Kidney (tissue), 14 donors: ENCODE data around the gene OBSCN. TPM values are rescaled to one million over a fixed set of nuclear protein-coding genes. Genes with fewer than 3 reads are reported as not detected.

Source experiments
- DNase-seq, 5 donors: peaks; one replicate each; pipeline ENCODE4 v3.0.0-alpha.2; 2013 to 2020
- FAIRE-seq: peaks from 2 replicates; lab custom pipeline; 2012; peaks lifted over from hg19 to GRCh38; lab: Jason Lieb, UNC
- H3K27ac ChIP-seq, 2 donors: one replicate each; pipeline ENCODE4 v1.7.0; 2013; ENCODE audit warnings: low read depth in 2 of 2, low read length in 2 of 2, inconsistent platforms in 1 of 2
- H3K27me3 ChIP-seq: one replicate; pipeline ENCODE4 v1.7.1; 2013; ENCODE audit warnings: low read length, inconsistent platforms; ENCODE audit not compliant: control insufficient read depth, insufficient read depth
- H3K36me3 ChIP-seq, 3 donors: one replicate each; pipeline versions ENCODE4 v1.7.0 to v1.7.1; 2013; ENCODE audit warnings: low read length in 3 of 3, control low read depth in 1 of 3, inconsistent platforms in 1 of 3; ENCODE audit not compliant: insufficient read depth in 3 of 3, control insufficient read depth in 2 of 3
- H3K4me1 ChIP-seq, 3 donors: one replicate each; pipeline versions ENCODE4 v1.7.0 to v1.7.1; 2013; ENCODE audit warnings: low read length in 3 of 3, inconsistent platforms in 1 of 3, low read depth in 1 of 3; ENCODE audit not compliant: control insufficient read depth in 2 of 3, insufficient read depth in 2 of 3
- H3K4me3 ChIP-seq, 3 donors: one replicate each; pipeline versions ENCODE4 v1.7.0 to v1.8.1; 2013; ENCODE audit warnings: low read length in 3 of 3, control low read depth in 1 of 3, inconsistent platforms in 1 of 3
- H3K9ac ChIP-seq, 3 donors: one replicate each; pipeline versions ENCODE4 v1.7.0 to v1.7.1; 2013; ENCODE audit warnings: low read length in 3 of 3, control low read depth in 1 of 3, inconsistent platforms in 1 of 3
- H3K9me3 ChIP-seq, 3 donors: one replicate each; pipeline versions ENCODE4 v1.7.0 to v1.7.1; 2013; ENCODE audit warnings: low read length in 3 of 3, control low read depth in 1 of 3, inconsistent platforms in 1 of 3; ENCODE audit not compliant: control insufficient read depth in 2 of 3, insufficient read depth in 1 of 3
- CTCF ChIP-seq: IDR thresholded peaks from 3 replicates; pipeline ENCODE4 v1.5.1; 2012; ENCODE audit warnings: mild to moderate bottlenecking, moderate library complexity, borderline replicate concordance; ENCODE audit not compliant: insufficient read depth; ENCODE audit errors: extremely low read depth
- intact Hi-C: fragments of 100-400 bp; cut with DNase I; formaldehyde crosslinking; loops from one replicate; pipeline ENCODE4 v1.11.1; 2022
- polyA plus RNA-seq: library from polyadenylated mRNA; stranded (reverse); fragments of 350-450 nt; fragmentation: Illumina TruSeq; extraction: RNeasy Lipid Tissue Mini Kit (QIAGEN cat#74804); gene quantifications from one replicate; pipeline ENCODE4 v1.2.3, GENCODE V29; 2014; ENCODE audit warnings: low read depth, low replicate concordance; ENCODE audit not compliant: insufficient read depth
- total RNA-seq: library from RNA; stranded (reverse); fragmentation: NEBNext Ultra II Directional; extraction: Animal tissue kit (Norgen Biotek cat#: 25700); gene quantifications from one replicate; pipeline ENCODE4 v1.2.1, GENCODE V29; 2021
- donor health status: control.
- donor health status: control.
- donor health status: control.
- donor health status: control.
- donor health status: control.
- donor health status: DM: yes; HTN: yes; CAD: no.
- donor health status: Normal renal cell carcinoma (clear cell type).

Gene OBSCN
- total and polyA plus RNA-seq, 2 donors from 2014 or later: 14.5 to 30.0 TPM

DNA sequence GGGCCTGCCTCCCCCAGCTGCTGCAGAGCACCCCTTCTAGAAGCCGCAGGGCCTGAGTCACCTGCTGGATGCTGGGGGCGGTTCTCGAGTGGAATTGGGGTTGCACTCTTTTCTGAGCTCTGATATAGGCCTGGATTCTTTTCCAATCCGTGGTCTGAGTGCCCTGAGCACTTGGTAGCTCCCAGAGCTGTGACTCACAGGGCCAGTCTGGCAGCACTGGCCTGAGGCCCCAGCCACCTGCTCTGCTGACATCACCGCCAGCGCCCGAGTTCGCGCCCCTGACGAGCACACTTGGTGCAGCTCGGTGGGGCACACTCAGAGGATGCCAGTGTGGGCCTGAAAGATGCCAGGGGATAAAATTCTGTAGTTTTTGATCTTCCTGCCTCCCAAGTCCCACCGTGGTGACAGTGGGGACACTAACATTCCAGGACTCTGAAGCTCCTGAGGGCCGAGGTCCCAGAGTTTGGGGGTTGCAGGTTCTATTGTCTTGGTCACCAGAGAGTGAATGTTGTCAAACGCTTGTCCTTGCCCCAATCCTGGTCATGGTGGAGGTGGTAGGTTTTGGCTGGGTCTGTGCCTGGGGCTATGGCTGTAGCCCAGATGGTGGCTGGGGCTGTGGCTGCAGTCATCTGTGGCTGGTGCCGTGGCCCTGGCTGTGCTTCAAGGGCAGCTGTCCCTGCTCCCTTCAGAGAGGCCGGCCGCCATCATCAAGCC, 74.6 kb downstream of the OBSCN start:
- intact Hi-C loops: no loop called here
- no peaks in the 10 kb centered on the region for H3K36me3 ChIP-seq
- H3K4me3 ChIP-seq: no peak overlapping the region
- TF ChIP-seq CTCF: no peak
- no peak overlapping the region for H3K27ac ChIP-seq
- FAIRE-seq: no peak
- H3K9ac ChIP-seq: no peak overlapping the region
- DNase-seq: peak in 1 of 5 donors; percentile 50
- H3K9me3 ChIP-seq: no peaks in the 10 kb centered on the region
- no peaks in the 10 kb centered on the region for H3K27me3 ChIP-seq
- no peaks in the 10 kb centered on the region for H3K4me1 ChIP-seq

GRCh38 chr1:228283043-228283371, 75.2 kb downstream of the OBSCN start:
- no peaks in the 10 kb centered on the region for H3K36me3 ChIP-seq
- no peaks in the 10 kb centered on the region for H3K27me3 ChIP-seq
- H3K9ac ChIP-seq: no peak overlapping the region
- no peaks in the 10 kb centered on the region for H3K4me1 ChIP-seq
- no peaks in the 10 kb centered on the region for H3K9me3 ChIP-seq
- intact Hi-C loops: no loop called here
- no peak overlapping the region for H3K4me3 ChIP-seq
- DNase-seq (peak in 1 of 5 donors; percentile 62), FAIRE-seq (no peak)
- no peak for TF ChIP-seq CTCF
- no peak overlapping the region for H3K27ac ChIP-seq

DNA sequence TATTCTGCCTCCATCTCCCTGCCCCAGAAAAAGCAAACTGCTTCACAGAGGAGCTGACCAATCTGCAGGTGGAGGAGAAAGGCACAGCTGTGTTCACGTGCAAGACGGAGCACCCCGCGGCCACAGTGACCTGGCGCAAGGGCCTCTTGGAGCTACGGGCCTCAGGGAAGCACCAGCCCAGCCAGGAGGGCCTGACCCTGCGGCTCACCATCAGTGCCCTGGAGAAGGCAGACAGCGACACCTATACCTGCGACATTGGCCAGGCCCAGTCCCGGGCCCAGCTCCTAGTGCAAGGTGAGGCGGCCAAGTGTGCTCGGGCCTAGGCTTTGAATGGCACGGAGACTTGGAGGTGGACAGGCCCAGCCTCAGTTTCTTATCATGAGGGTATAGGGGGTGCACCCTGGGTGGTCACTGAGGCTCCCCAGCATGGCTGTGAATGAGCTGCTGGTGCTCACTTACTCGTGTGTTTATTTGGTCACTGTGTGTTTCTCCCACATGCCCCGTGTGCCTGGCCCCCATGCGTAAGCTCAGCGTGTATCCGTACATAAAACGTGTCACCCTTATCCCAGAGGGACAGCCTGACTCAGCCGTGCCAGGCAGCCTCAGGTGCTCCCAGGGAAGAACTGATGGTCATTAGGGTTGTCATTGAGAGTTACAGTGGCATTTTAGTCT, 75.8 kb downstream of the OBSCN start:
- intact Hi-C loops: no loop called here

More for the DNA sequence above, 75.8 kb downstream of the OBSCN start:
- Histone ChIP-seq H3K4me3 (no peak overlapping the region), H3K4me1 (no peaks in the 10 kb centered on the region), H3K9ac (no peak overlapping the region), H3K36me3 (no peaks in the 10 kb centered on the region), H3K27me3 (no peaks in the 10 kb centered on the region), H3K27ac (no peak overlapping the region), H3K9me3 (no peaks in the 10 kb centered on the region)
- FAIRE-seq: no peak
- peak in 1 of 5 donors; percentile 66 for DNase-seq
- TF ChIP-seq CTCF: no peak
